HEK293T (cell line): Measurements from ENCODE around the gene LUZP2.

ENCODE experiments used
- BHLHE40 ChIP-seq: fragments of 450-650 bp; IDR thresholded peaks from 2 replicates; pipeline ENCODE4 v1.6.1; 2016; ENCODE audit warnings: mild to moderate bottlenecking, moderate library complexity, borderline replicate concordance
- FOXA1 ChIP-seq: fragments of 450-650 bp; IDR thresholded peaks from 2 replicates; pipeline ENCODE4 v1.6.1; 2016; ENCODE audit warnings: mild to moderate bottlenecking
- L3MBTL2 ChIP-seq: fragments of 450-650 bp; conservative IDR thresholded peaks from 2 replicates; pipeline ENCODE4 v1.6.1; 2016; ENCODE audit warnings: mild to moderate bottlenecking
- TARDBP ChIP-seq: fragments of 450-650 bp; IDR thresholded peaks from 2 replicates; pipeline ENCODE4 v1.6.1; 2016

- TF ChIP-seq L3MBTL2 = no peak
- TF ChIP-seq TARDBP = no peak
- TF ChIP-seq FOXA1 = no peak
- TF ChIP-seq BHLHE40 = no peak
These were observed 340.3 kb downstream of the LUZP2 start for GRCh38 chr11:24837112-24837511.
